Spleen (tissue), 11 donors: ENCODE results near the gene DOCK1. TPM values are rescaled to one million over a fixed set of nuclear protein-coding genes. Genes with fewer than 3 reads are reported as not detected.

Source experiments
- DNase-seq: peaks from one replicate; pipeline ENCODE4 v3.0.0-alpha.2; 2020
- H3K27ac ChIP-seq, 8 donors: fragments of 200-600 bp; sonication (generic) in 7 of 8; 1 replicate in 4 of 8; 2 replicates in 4 of 8; pipeline versions ENCODE4 v1.5.0 to v1.8.0; 2016 to 2021; ENCODE audit warnings: inconsistent platforms in 4 of 8, mild to moderate bottlenecking in 4 of 8, moderate library complexity in 1 of 8
- H3K27me3 ChIP-seq, 7 donors: fragments of 200-600 bp; sonication (generic) in 6 of 7; replicated peaks in 1 of 7; 1 replicate in 4 of 7; 2 replicates in 3 of 7; pipeline versions ENCODE4 v1.5.0 to v1.8.0; 2016 to 2021; ENCODE audit warnings: inconsistent platforms in 3 of 7, mild to moderate bottlenecking in 1 of 7
- H3K36me3 ChIP-seq, 6 donors: fragments of 200-600 bp; sonication (generic) in 5 of 6; 1 replicate in 4 of 6; 2 replicates in 2 of 6; pipeline versions ENCODE4 v1.5.0 to v1.8.0; 2016 to 2021; ENCODE audit warnings: inconsistent platforms in 2 of 6
- H3K4me1 ChIP-seq, 6 donors: fragments of 200-600 bp; sonication (generic) in 5 of 6; 1 replicate in 3 of 6; 2 replicates in 3 of 6; pipeline versions ENCODE4 v1.5.0 to v1.8.0; 2016 to 2021; ENCODE audit warnings: inconsistent platforms in 3 of 6
- H3K4me3 ChIP-seq, 8 donors: fragments of 200-600 bp; sonication (generic) in 7 of 8; 1 replicate in 4 of 8; 2 replicates in 4 of 8; pipeline versions ENCODE4 v1.5.0 to v1.8.0; 2016 to 2021; ENCODE audit warnings: inconsistent platforms in 4 of 8, mild to moderate bottlenecking in 4 of 8, moderate library complexity in 2 of 8
- H3K9me3 ChIP-seq, 8 donors: fragments of 200-600 bp; sonication (generic) in 7 of 8; 1 replicate in 4 of 8; 2 replicates in 4 of 8; pipeline versions ENCODE4 v1.5.0 to v1.8.0; 2016 to 2021; ENCODE audit warnings: inconsistent platforms in 4 of 8
- POLR2A ChIP-seq, 3 donors: fragments of 450-650 bp; IDR thresholded peaks; one replicate each; pipeline ENCODE4 v1.5.1; 2017; ENCODE audit warnings: antibody characterized with exemption in 3 of 3, mild to moderate bottlenecking in 1 of 3
- POLR2AphosphoS5 ChIP-seq, 3 donors: sonication (generic); formaldehyde crosslinking; IDR thresholded peaks; one replicate each; pipeline ENCODE4 v1.5.1; 2017; ENCODE audit warnings: antibody characterized with exemption in 3 of 3
- WGBS, 5 donors: extraction: QIAGEN DNeasy Blood & Tissue Kit in 3 of 5; methylation state at CpG; one replicate each; pipeline versions ENCODE4 v1.1.5 to v1.1.7; 2013 to 2018; 5-methylcytosine and 5-hydroxymethylcytosine counted together
- intact Hi-C: fragments of 100-400 bp; cut with DNase I; formaldehyde crosslinking; loops from one replicate; pipeline ENCODE4 v1.15.0; 2023; ENCODE audit warnings: low total_unique reads
- polyA plus RNA-seq, 3 donors: library from polyadenylated mRNA; stranded (reverse); fragments of 200-250 nt; gene quantifications; one replicate each; pipeline ENCODE4 v1.2.1, GENCODE V29; 2013
- total RNA-seq, 7 donors: library from RNA; depleted of rRNA in 3 of 7; stranded (reverse); fragments of >200 nt in 3 of 7; fragmentation: NEBNext Ultra II Directional in 4 of 7; extraction: Animal tissue kit (Norgen Biotek cat#: 25700) in 4 of 7; gene quantifications; one replicate each; pipeline versions ENCODE4 v1.1.0 to v1.2.1, GENCODE V29; 2016 to 2021
- TF ChIP-seq, protein P1 (sequence below), 11 experiments: fragments of 200-600 bp in 7 of 11; fragments of 450-650 bp in 4 of 11; sonication (generic) in 4 of 11; IDR thresholded peaks in 8 of 11; conservative IDR thresholded peaks in 3 of 11; 1 replicate in 7 of 11; 2 replicates in 4 of 11; pipeline versions ENCODE4 v1.4.0 to v1.8.0; 2016 to 2021; ENCODE audit warnings: antibody characterized with exemption in 11 of 11, inconsistent platforms in 4 of 11, mild to moderate bottlenecking in 1 of 11
- donor health status: healthy with polysubstance abuse.
- donor health status: DM: no; HTN: no; CAD: no; lungs with moderate emphysema.
- donor health status: DM: no; HTN: no; CAD: no.
- donor health status: Bipolar disorder and iron deficiency.
- donor health status: healthy.
- donor health status: DM: no; HTN: no; CAD: no.
- donor health status: DM: yes; HTN: yes; CAD: no.

The DOCK1 gene
- total and polyA plus RNA-seq, 10 donors = 2.2 to 40.5 (median 25.1) TPM

DNA sequence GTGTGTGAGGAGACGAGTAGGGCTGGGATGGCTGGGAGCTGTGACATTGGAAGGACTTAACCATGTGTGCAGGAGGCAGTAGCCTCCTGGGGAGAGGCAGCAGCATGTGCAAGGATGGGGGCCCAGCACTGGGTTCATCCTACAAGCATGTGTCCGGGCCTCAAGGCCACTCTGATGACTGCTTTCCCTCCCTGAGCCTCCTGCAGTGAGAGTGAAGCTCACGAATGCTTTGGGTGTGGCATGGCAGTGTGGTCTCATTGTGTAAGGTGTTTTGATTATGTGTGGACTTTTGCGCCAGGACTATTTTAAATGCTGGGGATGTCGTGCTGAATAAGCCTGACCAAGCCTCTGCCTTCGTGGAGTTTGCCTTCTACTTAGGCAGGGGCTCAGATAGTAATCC is 413.2 kb downstream of the DOCK1 start:
- no peaks in the 10 kb centered on the region for H3K9me3 ChIP-seq
- TF ChIP-seq POLR2AphosphoS5 (IDR thresholded peaks at IDR 0.05) = no peak
- 69 to 91% (median 77%) methylated on average over 6 of the region's 6 CpGs for WGBS, 5 donors
- H3K27me3 ChIP-seq = no peaks in the 10 kb centered on the region
- H3K36me3 ChIP-seq = no peaks in the 10 kb centered on the region
- H3K4me3 ChIP-seq = no peak overlapping the region
- DNase-seq = no peak
- H3K27ac ChIP-seq = no peak overlapping the region
- intact Hi-C loops = no loop called here
- H3K4me1 ChIP-seq = no peaks in the 10 kb centered on the region

DNA sequence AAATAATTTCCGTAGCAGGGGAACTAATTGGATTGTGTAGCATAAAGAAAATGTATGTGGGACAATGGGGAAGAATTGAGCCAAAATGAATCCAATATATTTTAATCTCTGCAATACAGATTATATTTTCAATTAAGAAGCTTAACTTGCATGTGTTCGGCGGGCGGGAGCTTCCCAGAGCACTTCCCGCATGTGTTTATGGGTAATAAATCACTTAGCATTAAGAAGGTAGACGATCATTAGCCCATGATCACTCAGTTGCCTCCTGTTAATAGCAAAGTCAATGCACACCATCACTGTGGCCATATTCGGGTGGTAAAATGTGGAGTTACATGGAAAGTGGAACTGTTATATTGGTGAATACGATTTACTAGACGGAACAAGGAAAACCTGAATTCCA is 414.0 kb downstream of the DOCK1 start:
- TF ChIP-seq POLR2AphosphoS5 (IDR thresholded peaks at IDR 0.05) (no peak), POLR2A (IDR thresholded peaks at IDR 0.05) (no peak)
- TF ChIP-seq, protein P1, sequence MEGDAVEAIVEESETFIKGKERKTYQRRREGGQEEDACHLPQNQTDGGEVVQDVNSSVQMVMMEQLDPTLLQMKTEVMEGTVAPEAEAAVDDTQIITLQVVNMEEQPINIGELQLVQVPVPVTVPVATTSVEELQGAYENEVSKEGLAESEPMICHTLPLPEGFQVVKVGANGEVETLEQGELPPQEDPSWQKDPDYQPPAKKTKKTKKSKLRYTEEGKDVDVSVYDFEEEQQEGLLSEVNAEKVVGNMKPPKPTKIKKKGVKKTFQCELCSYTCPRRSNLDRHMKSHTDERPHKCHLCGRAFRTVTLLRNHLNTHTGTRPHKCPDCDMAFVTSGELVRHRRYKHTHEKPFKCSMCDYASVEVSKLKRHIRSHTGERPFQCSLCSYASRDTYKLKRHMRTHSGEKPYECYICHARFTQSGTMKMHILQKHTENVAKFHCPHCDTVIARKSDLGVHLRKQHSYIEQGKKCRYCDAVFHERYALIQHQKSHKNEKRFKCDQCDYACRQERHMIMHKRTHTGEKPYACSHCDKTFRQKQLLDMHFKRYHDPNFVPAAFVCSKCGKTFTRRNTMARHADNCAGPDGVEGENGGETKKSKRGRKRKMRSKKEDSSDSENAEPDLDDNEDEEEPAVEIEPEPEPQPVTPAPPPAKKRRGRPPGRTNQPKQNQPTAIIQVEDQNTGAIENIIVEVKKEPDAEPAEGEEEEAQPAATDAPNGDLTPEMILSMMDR (IDR thresholded peaks at IDR 0.05 in 8 of 11, conservative IDR thresholded peaks at IDR 0.05 in 3 of 11) = no peak
- Histone ChIP-seq H3K36me3 (no peaks in the 10 kb centered on the region), H3K27me3 (no peaks in the 10 kb centered on the region), H3K9me3 (no peaks in the 10 kb centered on the region), H3K4me1 (no peaks in the 10 kb centered on the region), H3K4me3 (no peak overlapping the region), H3K27ac (no peak overlapping the region)
- DNase-seq = no peak
- 94 to 96% (median 94%) methylated on average over 9 of the region's 9 CpGs for WGBS, 5 donors
- intact Hi-C loops = no loop called here

DNA sequence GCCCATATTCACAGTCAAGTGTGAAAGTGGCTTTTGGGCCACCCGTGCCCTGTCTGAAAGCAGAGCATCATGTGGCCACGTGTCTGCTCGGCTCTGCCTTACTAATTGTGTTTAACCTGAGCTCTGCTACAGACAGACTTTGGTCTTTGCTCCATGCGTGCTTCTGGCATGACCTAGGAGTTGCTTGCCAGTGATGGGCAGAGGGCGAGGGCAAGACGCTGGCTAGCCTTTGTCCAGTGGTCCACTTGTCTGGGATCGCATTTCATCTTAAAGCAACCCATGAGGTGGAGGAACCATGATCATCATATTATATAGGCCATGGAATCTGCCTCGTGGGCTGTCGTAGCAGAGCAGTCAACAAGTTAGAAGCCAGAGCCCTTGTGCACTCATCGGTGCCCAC is 414.5 kb downstream of the DOCK1 start:
- Histone ChIP-seq H3K36me3 (no peaks in the 10 kb centered on the region), H3K9me3 (no peaks in the 10 kb centered on the region), H3K4me1 (no peaks in the 10 kb centered on the region), H3K27ac (no peak overlapping the region), H3K27me3 (no peaks in the 10 kb centered on the region), H3K4me3 (no peak overlapping the region)
- TF ChIP-seq, protein P1 (IDR thresholded peaks at IDR 0.05 in 8 of 11, conservative IDR thresholded peaks at IDR 0.05 in 3 of 11) = no peak
- TF ChIP-seq POLR2A (IDR thresholded peaks at IDR 0.05) = no peak
- no peak for TF ChIP-seq POLR2AphosphoS5 (IDR thresholded peaks at IDR 0.05)
- WGBS, 5 donors = 85 to 92% (median 90%) methylated on average over 10 of the region's 10 CpGs
- no peak for DNase-seq
- intact Hi-C loops = no loop called here

DNA sequence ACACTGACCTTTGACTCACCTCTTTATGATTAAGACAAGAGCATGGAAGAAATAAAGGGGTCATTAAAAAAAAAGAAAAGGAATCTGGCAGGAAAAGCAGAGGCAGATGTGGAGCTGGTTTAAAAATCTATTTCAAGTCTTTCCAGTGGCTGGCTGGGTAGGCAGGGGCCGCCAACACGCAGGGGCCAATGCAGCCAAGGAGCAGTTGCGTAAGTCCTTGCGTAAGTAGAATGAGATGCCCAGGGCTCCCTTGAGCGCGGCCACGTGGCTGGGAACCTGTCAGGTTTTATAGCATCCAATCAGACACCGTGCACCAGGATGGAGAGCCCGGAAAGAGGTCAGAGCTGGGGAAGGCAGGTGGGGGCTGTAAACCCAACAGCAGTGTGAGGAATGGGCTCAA is 414.9 kb downstream of the DOCK1 start:
- H3K36me3 ChIP-seq = no peaks in the 10 kb centered on the region
- H3K4me1 ChIP-seq = no peaks in the 10 kb centered on the region
- H3K4me3 ChIP-seq = no peak overlapping the region
- no peak for DNase-seq
- TF ChIP-seq POLR2A (IDR thresholded peaks at IDR 0.05) (no peak), POLR2AphosphoS5 (IDR thresholded peaks at IDR 0.05) (no peak)
- TF ChIP-seq, protein P1 (IDR thresholded peaks at IDR 0.05 in 8 of 11, conservative IDR thresholded peaks at IDR 0.05 in 3 of 11) = no peak
- intact Hi-C loops = no loop called here
- 70 to 92% (median 81%) methylated on average over 9 of the region's 9 CpGs for WGBS, 5 donors
- no peaks in the 10 kb centered on the region for H3K9me3 ChIP-seq
- H3K27ac ChIP-seq = no peak overlapping the region
- H3K27me3 ChIP-seq = no peaks in the 10 kb centered on the region

DNA sequence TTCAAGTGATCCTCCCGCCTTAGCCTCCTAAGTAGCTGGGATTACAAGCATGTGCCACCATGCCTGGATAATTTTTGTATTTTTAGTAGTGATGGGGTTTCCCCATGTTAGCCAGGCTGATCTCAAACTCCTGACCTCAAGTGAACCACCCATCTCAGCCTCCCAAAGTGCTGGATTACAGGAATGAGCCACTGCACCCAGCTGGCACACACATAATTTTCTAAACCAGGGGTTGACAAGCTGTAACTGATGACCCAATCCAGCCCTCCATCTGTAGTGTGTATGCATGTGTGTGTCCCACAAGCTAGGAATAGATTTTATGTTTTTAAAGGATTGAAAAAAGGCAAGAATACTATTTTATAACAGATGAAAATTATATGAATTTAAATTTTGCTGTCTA is 417.1 kb downstream of the DOCK1 start:
- TF ChIP-seq, protein P1 (IDR thresholded peaks at IDR 0.05 in 8 of 11, conservative IDR thresholded peaks at IDR 0.05 in 3 of 11) = no peak
- intact Hi-C loops = no loop called here
- WGBS, 5 donors = 82 to 88% (median 87%) methylated on average over 1 of the region's 1 CpG

More for the DNA sequence above, 417.1 kb downstream of the DOCK1 start:
- no peak for DNase-seq
- Histone ChIP-seq H3K36me3 (no peaks in the 10 kb centered on the region), H3K9me3 (no peaks in the 10 kb centered on the region), H3K4me3 (no peak overlapping the region), H3K27ac (no peak overlapping the region), H3K4me1 (no peaks in the 10 kb centered on the region), H3K27me3 (no peaks in the 10 kb centered on the region)
